ENCODE data around the gene H2AZ2.

The H2AZ2 gene

GRCh38 chr7:44797329-44798258 is 50.3 kb downstream of the H2AZ2 start:
- peak; percentile 90 for DNase-seq (ENCODE audit: low read depth)
- peak overlapping the region; percentile 95 for H3K4me3 ChIP-seq (ENCODE audit: low read length)
- TF ChIP-seq CTCF (conservative IDR thresholded peaks at IDR 0.05; ENCODE audit: low read length), result peak; percentile 46

GRCh38 chr7:44796504-44797328 is 51.2 kb downstream of the H2AZ2 start, which contains the start of gene PPIA:
TSS of gene PPIA (plus strand) at chr7:44796681. CDS start at chr7:44796725, 44 bp downstream.
- H3K4me3 ChIP-seq (ENCODE audit: low read length), result peak within 1 kb of the TSS; percentile 95
- DNase-seq (ENCODE audit: low read depth), result peak; percentile 99
- TF ChIP-seq CTCF (conservative IDR thresholded peaks at IDR 0.05; ENCODE audit: low read length), result no peak

GRCh38 chr7:44796034-44796503 is 51.8 kb downstream of the H2AZ2 start:
- peak overlapping the region; percentile 95 for H3K4me3 ChIP-seq (ENCODE audit: low read length)
- peak; percentile 44 for DNase-seq (ENCODE audit: low read depth)
- TF ChIP-seq CTCF (conservative IDR thresholded peaks at IDR 0.05; ENCODE audit: low read length), result no peak

GRCh38 chr7:44794331-44794730 is 53.6 kb downstream of the H2AZ2 start:
- TF ChIP-seq CTCF (conservative IDR thresholded peaks at IDR 0.05; ENCODE audit: low read length), result no peak
- no peak overlapping the region for H3K4me3 ChIP-seq (ENCODE audit: low read length)
- peak; percentile 18 for DNase-seq (ENCODE audit: low read depth)

- no peak for TF ChIP-seq CTCF (conservative IDR thresholded peaks at IDR 0.05; ENCODE audit: low read length)
- DNase-seq (ENCODE audit: low read depth), result peak; percentile 26
Observed at GRCh38 chr7:44793919-44794318, 54.0 kb downstream of the H2AZ2 start.

DNA sequence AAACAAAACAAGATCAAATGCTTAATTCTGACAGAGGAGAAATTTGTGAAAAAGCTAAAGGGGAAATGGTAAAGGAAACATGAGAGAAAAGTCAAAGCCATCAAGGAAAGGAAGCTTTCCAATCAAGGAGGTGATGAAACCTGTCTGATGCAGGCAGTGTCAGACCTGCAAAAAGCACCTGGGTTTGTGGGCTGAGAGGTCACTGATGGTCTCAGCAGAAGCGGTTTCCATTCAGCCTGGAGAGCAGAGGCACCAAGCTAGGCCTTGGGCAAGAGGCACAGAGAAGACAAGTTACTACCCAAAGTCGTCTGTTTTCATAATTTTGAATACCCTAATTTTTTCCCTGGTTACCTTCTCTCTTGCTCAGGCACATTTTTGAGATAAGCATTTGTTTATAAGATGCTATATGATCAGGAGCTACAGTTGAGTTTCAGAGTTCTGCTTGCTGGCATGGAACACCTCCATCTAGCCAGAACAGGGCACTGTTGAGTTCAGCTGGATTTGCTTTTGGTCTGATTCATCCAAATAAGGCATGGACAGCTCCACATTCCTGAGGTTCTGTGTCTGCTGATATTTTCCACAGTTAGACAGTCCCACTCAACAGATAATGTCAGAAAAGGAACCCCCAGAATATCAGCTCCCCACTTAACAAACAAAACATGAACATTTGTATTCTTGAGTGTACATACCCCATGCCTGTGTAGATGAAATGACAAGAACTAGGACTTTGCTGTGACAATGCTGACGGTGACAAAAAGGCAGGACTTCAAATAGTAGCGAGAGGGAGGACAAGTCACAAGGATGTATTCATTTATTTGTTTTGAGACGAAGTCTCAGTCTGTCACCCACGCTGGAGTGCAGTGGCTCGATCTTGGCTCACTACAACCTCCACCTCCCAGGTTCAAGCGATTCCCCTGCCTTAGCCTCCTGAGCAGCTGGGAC is 56.3 kb downstream of the H2AZ2 start:
- H3K4me3 ChIP-seq (ENCODE audit: low read length), result no peak overlapping the region
- DNase-seq (ENCODE audit: low read depth), result peak; percentile 67
- peak; percentile 53 for TF ChIP-seq CTCF (conservative IDR thresholded peaks at IDR 0.05; ENCODE audit: low read length)

More at GRCh38 chr7:44793919-44794318, 54.0 kb downstream of the H2AZ2 start:
- no peak overlapping the region for H3K4me3 ChIP-seq (ENCODE audit: low read length)

Measured in AG10803 (cell line).